HG02571 (cell line): ENCODE data around the gene SYNPR.
"Not testable (repeated sequence)": the region's sequence is repeated elsewhere in the genome, so short reads cannot be mapped to it uniquely, and the experiment has no call there.

Experiments
- ATAC-seq: cut with Tn5 transposase; IDR thresholded peaks from one replicate; pipeline ENCODE4 v1.9.1; 2021; ENCODE audit warnings: mild to moderate bottlenecking, moderate library complexity; ENCODE audit not compliant: unreplicated experiment

The SYNPR gene

GRCh38 chr3:63607716-63608115 lies 329.6 kb downstream of the SYNPR start:
- ATAC-seq, result no peak

GRCh38 chr3:63609408-63609807 lies 331.3 kb downstream of the SYNPR start:
- no peak for ATAC-seq

- no peak for ATAC-seq
Observed at GRCh38 chr3:63609834-63610233, 331.7 kb downstream of the SYNPR start.

GRCh38 chr3:63611382-63611781 lies 333.3 kb downstream of the SYNPR start:
- no peak for ATAC-seq

- ATAC-seq, result no peak
Observed at GRCh38 chr3:63613561-63613960, 335.5 kb downstream of the SYNPR start.

GRCh38 chr3:63617391-63617790 lies 339.3 kb downstream of the SYNPR start:
- ATAC-seq, result no peak

- ATAC-seq, result no peak
Observed at GRCh38 chr3:63624941-63625560, 346.9 kb downstream of the SYNPR start.

- ATAC-seq, result no peak
Observed at GRCh38 chr3:63631670-63632069, 353.6 kb downstream of the SYNPR start.

- ATAC-seq, result no peak
Observed at GRCh38 chr3:63635186-63635585, 357.1 kb downstream of the SYNPR start.

GRCh38 chr3:63639806-63640205 lies 361.7 kb downstream of the SYNPR start:
- no peak for ATAC-seq

- no peak for ATAC-seq
Observed at GRCh38 chr3:63642488-63642887, 364.4 kb downstream of the SYNPR start.

GRCh38 chr3:63644212-63644797 lies 366.2 kb downstream of the SYNPR start:
- ATAC-seq, result no peak

GRCh38 chr3:63644928-63645781 lies 367.0 kb downstream of the SYNPR start:
- ATAC-seq, result not testable (repeated sequence)

GRCh38 chr3:63652066-63652725 lies 374.1 kb downstream of the SYNPR start, which contains the start of gene SNTN:
TSS of gene SNTN (plus strand) at chr3:63652675. CDS start at chr3:63652688, 13 bp downstream.
- no peak for ATAC-seq

- ATAC-seq, result no peak
Observed at GRCh38 chr3:63654211-63654610, 376.1 kb downstream of the SYNPR start.

- ATAC-seq, result no peak
Observed at GRCh38 chr3:63654931-63655330, 376.8 kb downstream of the SYNPR start.

GRCh38 chr3:63655519-63655918 lies 377.4 kb downstream of the SYNPR start:
- no peak for ATAC-seq

- ATAC-seq, result no peak
Observed at GRCh38 chr3:63656786-63657185, 378.7 kb downstream of the SYNPR start.

- ATAC-seq, result no peak
Observed at GRCh38 chr3:63661242-63661641, 383.1 kb downstream of the SYNPR start.

- ATAC-seq, result no peak
Observed at GRCh38 chr3:63662011-63662410, 383.9 kb downstream of the SYNPR start.

GRCh38 chr3:63662500-63662899 lies 384.4 kb downstream of the SYNPR start:
- ATAC-seq, result no peak
